ENCODE data around the gene NDUFB7. TPM values are rescaled to one million over a fixed set of nuclear protein-coding genes. Genes with fewer than 3 reads are reported as not detected.

Gene NDUFB7
- total RNA-seq, 1 experiment from 2014 or later, result 155 TPM

GRCh38 chr19:14529254-14530004, 42.4 kb downstream of the NDUFB7 start, which contains the start of gene TECR:
TECR (plus strand) TSS chr19:14529594; CDS start chr19:14529697, 103 bp downstream.
- H2BK12ac ChIP-seq (ENCODE audit: insufficient read length, low read depth, low read length), result no peak within 1 kb of the TSS
- H3K4me3 Mint-ChIP-seq, result peak within 1 kb of the TSS; percentile 94 to 97
- DNase-seq, result peak; percentile 100
- no peak within 1 kb of the TSS for H2BK20ac ChIP-seq (ENCODE audit: low read depth, low read length, poor library complexity, severe bottlenecking)
- H3K27ac ChIP-seq (ENCODE audit: insufficient read length, low read depth, low read length), result no peak within 1 kb of the TSS
- peak within 1 kb of the TSS; percentile 87 to 98 (median 97); a peak in 6 of 7 replicates for H3K27ac Mint-ChIP-seq
- H3K27me3 ChIP-seq (ENCODE audit: insufficient read depth, low read length), result no peaks in the 10 kb centered on the region
- no peak for TF ChIP-seq CTCF (conservative IDR thresholded peaks at IDR 0.05)
- H4K20me1 ChIP-seq (ENCODE audit: control insufficient read depth, insufficient read depth, insufficient read length), result no peaks in the 10 kb centered on the region
- no peak within 1 kb of the TSS for H3K56ac ChIP-seq (ENCODE audit: insufficient read length, low read depth, low read length)
- peak within 1 kb of the TSS; percentile 99 for H3K4me2 ChIP-seq (ENCODE audit: insufficient read depth, insufficient read length, low read length)
- peaks cover 5% of the 10 kb centered on the region for H3K79me1 ChIP-seq (ENCODE audit: insufficient read depth, low read depth, low read length, poor library complexity, severe bottlenecking)
- H2BK5ac ChIP-seq (ENCODE audit: insufficient read length, low read length), result no peak within 1 kb of the TSS
- no peak within 1 kb of the TSS for H2BK15ac ChIP-seq (ENCODE audit: low read depth, low read length)
- H3K9me3 ChIP-seq (ENCODE audit: control insufficient read depth, low read depth, low read length), result no peaks in the 10 kb centered on the region
- no peak within 1 kb of the TSS for H4K8ac ChIP-seq (replicated peaks; ENCODE audit: insufficient read length, low read depth, low read length)
- H3K9me3 Mint-ChIP-seq, result no peaks in the 10 kb centered on the region
- peaks cover 0 to 10% (median 8%) of the 10 kb centered on the region in 3 experiments; a peak in 4 of 7 replicates for H3K36me3 Mint-ChIP-seq (ENCODE audit: insufficient read depth in 1 of 3, low read depth in 3 of 3)
- no CpG with 5 or more reads among the region's 59 CpGs for WGBS (ENCODE audit: extremely low coverage, insufficient read length, low lambda C conversion rate)
- no peaks in the 10 kb centered on the region for H3K4me1 ChIP-seq (ENCODE audit: insufficient read depth, low read length)
- peak within 1 kb of the TSS; percentile 82 for H3K9ac ChIP-seq (ENCODE audit: extremely low read depth, insufficient read length, low read length)
- H4K91ac ChIP-seq (ENCODE audit: insufficient read length, low read depth, low read length), result no peak within 1 kb of the TSS
- H3T11ph ChIP-seq (ENCODE audit: low read length), result no peak within 1 kb of the TSS
- no peak within 1 kb of the TSS for H2BK120ac ChIP-seq (ENCODE audit: low read depth, low read length, poor library complexity, severe bottlenecking)
- no peak within 1 kb of the TSS for H3K23ac ChIP-seq (ENCODE audit: insufficient read length, low read depth, low read length)
- peak within 1 kb of the TSS; percentile 66 for H2AFZ ChIP-seq (ENCODE audit: low read length)
- H3K4ac ChIP-seq (ENCODE audit: low read depth, low read length), result no peak within 1 kb of the TSS
- H2AK5ac ChIP-seq (ENCODE audit: insufficient read length, low read length), result no peak within 1 kb of the TSS
- H3K79me2 ChIP-seq (ENCODE audit: insufficient read depth, low read length), result peaks cover 6% of the 10 kb centered on the region; the same call in 1 of the 2 replicates
- H3K23me2 ChIP-seq (ENCODE audit: insufficient read length, low read depth, low read length, poor library complexity, severe bottlenecking), result peaks cover 3% of the 10 kb centered on the region
- peak within 1 kb of the TSS; percentile 95 for H3K14ac ChIP-seq (ENCODE audit: insufficient read depth, low read length)
- no peak within 1 kb of the TSS for H4K5ac ChIP-seq (ENCODE audit: insufficient read length, low read depth, low read length)
- H3K27me3 Mint-ChIP-seq (ENCODE audit: low read depth), result no peaks in the 10 kb centered on the region
- H3K18ac ChIP-seq (ENCODE audit: insufficient read length, low read depth, low read length), result peak within 1 kb of the TSS; percentile 92
- peaks cover 14 to 19% of the 10 kb centered on the region in 2 experiments for H3K4me1 Mint-ChIP-seq
